CD4-positive, alpha-beta T cell (primary cell): ENCODE measurements around the gene NAA16. TPM values are rescaled to one million over a fixed set of nuclear protein-coding genes. Genes with fewer than 3 reads are reported as not detected.

Source experiments
- ATAC-seq: fragments of 200-7000 bp; cut with Tn5 transposase; one replicate; pipeline ENCODE4 v1.10.0; 2022; ENCODE audit warnings: mild to moderate bottlenecking; ENCODE audit not compliant: poor library complexity
- CTCF ChIA-PET: fragments of 350-600 bp; sonication (Branson Sonifier 250); formaldehyde crosslinking; loops from one replicate; lab custom pipeline; 2021; ENCODE audit warnings: antibody characterized with exemption, inconsistent platforms; lab: Charles Lee
- POLR2A ChIA-PET: fragments of 350-600 bp; sonication (Branson Sonifier 250); formaldehyde crosslinking; loops from one replicate; lab custom pipeline; 2021; ENCODE audit warnings: antibody characterized with exemption, inconsistent platforms; lab: Charles Lee
- DNase-seq, 14 experiments: peaks; one replicate each; pipeline ENCODE4 v3.0.0-alpha.2; 2013 to 2020; ENCODE audit warnings: mixed read lengths in 2 of 14
- H3K27ac ChIP-seq, 2 donors: one replicate each; pipeline versions ENCODE4 v1.5.1 to v1.7.0; 2013; ENCODE audit warnings: low read length in 2 of 2, low read depth in 1 of 2, mild to moderate bottlenecking in 1 of 2
- H3K27me3 ChIP-seq, 2 experiments: 1 replicate in 1 of 2; 2 replicates in 1 of 2; pipeline versions ENCODE4 v1.6.1 to v1.7.0; 2013; ENCODE audit warnings: low read length in 2 of 2, control low read depth in 1 of 2, mild to moderate bottlenecking in 1 of 2, moderate library complexity in 1 of 2; ENCODE audit not compliant: insufficient read depth in 2 of 2, control insufficient read depth in 1 of 2
- H3K36me3 ChIP-seq: one replicate; pipeline ENCODE4 v1.6.1; 2013; ENCODE audit warnings: low read length, control low read depth; ENCODE audit not compliant: insufficient read depth
- H3K4me1 ChIP-seq: one replicate; pipeline ENCODE4 v1.6.1; 2013; ENCODE audit warnings: low read length, control low read depth; ENCODE audit not compliant: insufficient read depth
- H3K4me3 ChIP-seq: one replicate; pipeline ENCODE4 v1.5.1; 2013; ENCODE audit warnings: mild to moderate bottlenecking, low read length, moderate library complexity
- H3K9me3 ChIP-seq, 2 experiments: 1 replicate in 1 of 2; 2 replicates in 1 of 2; pipeline versions ENCODE4 v1.6.1 to v1.7.0; 2013; ENCODE audit warnings: low read length in 2 of 2, mild to moderate bottlenecking in 2 of 2, control low read depth in 1 of 2, moderate library complexity in 1 of 2; ENCODE audit not compliant: control insufficient read depth in 1 of 2, insufficient read depth in 1 of 2
- H3K27ac Mint-ChIP-seq: one replicate; pipeline ENCODE4 v1.8.0; 2020; ENCODE audit warnings: mixed read lengths
- H3K27me3 Mint-ChIP-seq: one replicate; pipeline ENCODE4 v1.8.0; 2021; ENCODE audit warnings: mixed read lengths
- H3K36me3 Mint-ChIP-seq: one replicate; pipeline ENCODE4 v1.8.0; 2021; ENCODE audit warnings: low read depth, mixed read lengths
- H3K4me1 Mint-ChIP-seq: one replicate; pipeline ENCODE4 v1.8.0; 2021; ENCODE audit warnings: low read depth, mixed read lengths
- H3K4me3 Mint-ChIP-seq: one replicate; pipeline ENCODE4 v1.8.0; 2020; ENCODE audit warnings: mild to moderate bottlenecking, mixed read lengths
- H3K9me3 Mint-ChIP-seq: one replicate; pipeline ENCODE4 v1.8.0; 2020; ENCODE audit warnings: mixed read lengths
- CTCF ChIP-seq: fragments of 200-600 bp; IDR thresholded peaks from one replicate; pipeline ENCODE4 v1.8.0; 2022; ENCODE audit warnings: antibody characterized with exemption, mild to moderate bottlenecking
- intact Hi-C, 2 experiments: fragments of 100-400 bp; cut with DNase I in 1 of 2; cut with micrococcal nuclease in 1 of 2; formaldehyde crosslinking; loops; one replicate each; pipeline versions ENCODE4 v1.15.1 to v1.9.0; 2023 to 2025; cut with DNase I, micrococcal nuclease
- total RNA-seq, 174 experiments: library from RNA in 2 of 174; stranded (reverse) in 2 of 174; gene quantifications; one replicate each; pipeline ENCODE4 v1.2.3 and lab custom pipeline; 2021 to 2026

Gene NAA16
- total RNA-seq, 2 experiments from 2014 or later: 76.9 to 80.5 TPM

GRCh38 chr13:41411522-41411921 is 100.5 kb downstream of the NAA16 start:
- intact Hi-C loops: loop anchor here (1.0 to 10.0 kb wide), 4 partner anchors 239 to 703 kb away; no protein-coding TSS in a partner anchor
- Histone ChIP-seq H3K9me3 (no peaks in the 10 kb centered on the region), H3K36me3 (no peaks in the 10 kb centered on the region), H3K4me1 (peaks cover 4% of the 10 kb centered on the region), H3K27ac (no peak overlapping the region), H3K27me3 (no peaks in the 10 kb centered on the region), H3K4me3 (no peak overlapping the region)
- no peak overlapping the region for H3K4me3 Mint-ChIP-seq
- no peak overlapping the region for H3K27ac Mint-ChIP-seq
- peak; percentile 49 for TF ChIP-seq CTCF
- peaks cover 5% of the 10 kb centered on the region for H3K4me1 Mint-ChIP-seq
- no peaks in the 10 kb centered on the region for H3K36me3 Mint-ChIP-seq
- ATAC-seq: no peak
- H3K27me3 Mint-ChIP-seq: no peaks in the 10 kb centered on the region
- ChIA-PET CTCF (interaction anchor here (1.1 to 2.1 kb wide), 2 partner anchors 80 to 240 kb away, joined by 3 to 12 read pairs; no protein-coding TSS in a partner anchor), POLR2A (interaction anchor here (1.3 kb wide), 1 partner anchor 241 kb away, joined by 6 read pairs; no protein-coding TSS in a partner anchor)
- H3K9me3 Mint-ChIP-seq: no peaks in the 10 kb centered on the region
- peak in 9 of 14 experiments; percentile 9 to 75 (median 20) for DNase-seq

- DNase-seq: no peak
- ChIA-PET CTCF (interaction anchor here (1.7 kb wide), 1 partner anchor 239 kb away, joined by 4 read pairs; no protein-coding TSS in a partner anchor), POLR2A (no interaction called here)
- Mint-ChIP-seq H3K27ac (no peak overlapping the region), H3K9me3 (no peaks in the 10 kb centered on the region), H3K4me3 (no peak overlapping the region), H3K4me1 (peaks cover 5% of the 10 kb centered on the region), H3K36me3 (no peaks in the 10 kb centered on the region), H3K27me3 (no peaks in the 10 kb centered on the region)
- Histone ChIP-seq H3K36me3 (no peaks in the 10 kb centered on the region), H3K9me3 (no peaks in the 10 kb centered on the region), H3K27me3 (no peaks in the 10 kb centered on the region), H3K4me1 (peaks cover 4% of the 10 kb centered on the region), H3K27ac (no peak overlapping the region), H3K4me3 (no peak overlapping the region)
- no peak for TF ChIP-seq CTCF
- ATAC-seq: no peak
- intact Hi-C loops: loop anchor here (5.0 to 10.0 kb wide), 2 partner anchors 698 to 701 kb away; no protein-coding TSS in a partner anchor
Measured at GRCh38 chr13:41413872-41414271, 102.8 kb downstream of the NAA16 start.

- Mint-ChIP-seq H3K9me3 (no peaks in the 10 kb centered on the region), H3K4me3 (no peak overlapping the region), H3K4me1 (peaks cover 5% of the 10 kb centered on the region), H3K27ac (no peak overlapping the region), H3K36me3 (no peaks in the 10 kb centered on the region), H3K27me3 (no peaks in the 10 kb centered on the region)
- intact Hi-C loops: loop anchor here in 1 of 2 experiments (10.0 kb wide), 1 partner anchor 699 kb away; no protein-coding TSS in a partner anchor
- H3K4me3 ChIP-seq: no peak overlapping the region
- DNase-seq: no peak
- H3K27me3 ChIP-seq: no peaks in the 10 kb centered on the region
- no peaks in the 10 kb centered on the region for H3K9me3 ChIP-seq
- no peak for ATAC-seq
- H3K27ac ChIP-seq: no peak overlapping the region
- H3K4me1 ChIP-seq: peaks cover 4% of the 10 kb centered on the region
- TF ChIP-seq CTCF: no peak
- ChIA-PET POLR2A (no interaction called here), CTCF (interaction anchor here (1.0 kb wide), 1 partner anchor 236 kb away, joined by 3 read pairs; no protein-coding TSS in a partner anchor)
- H3K36me3 ChIP-seq: no peaks in the 10 kb centered on the region
Measured at GRCh38 chr13:41416276-41416675, 105.2 kb downstream of the NAA16 start.
